Vagina (tissue), 2 donors: ENCODE measurements around the gene ITSN1. TPM values are rescaled to one million over a fixed set of nuclear protein-coding genes. Genes with fewer than 3 reads are reported as not detected.

ENCODE experiments used
- DNase-seq, 2 donors: peaks; one replicate each; pipeline ENCODE4 v3.0.0-alpha.2; 2017; ENCODE audit errors: extremely low spot score in 2 of 2
- H3K27ac ChIP-seq: fragments of 200-600 bp; sonication (generic); one replicate; pipeline ENCODE4 v1.5.1; 2019
- H3K27me3 ChIP-seq: fragments of 200-600 bp; sonication (generic); one replicate; pipeline ENCODE4 v1.5.1; 2019
- H3K36me3 ChIP-seq, 2 donors: fragments of 200-600 bp; sonication (generic); one replicate each; pipeline ENCODE4 v1.5.1; 2017 to 2019
- H3K4me1 ChIP-seq: fragments of 200-600 bp; sonication (generic); one replicate; pipeline ENCODE4 v1.5.1; 2019
- H3K4me3 ChIP-seq, 2 donors: fragments of 200-600 bp; sonication (generic); 1 replicate in 1 of 2; 2 replicates in 1 of 2; pipeline ENCODE4 v1.5.1; 2016 to 2019
- H3K9me3 ChIP-seq: fragments of 200-600 bp; sonication (generic); one replicate; pipeline ENCODE4 v1.5.1; 2019
- CTCF ChIP-seq, 3 experiments: fragments of 450-650 bp in 2 of 3; fragments of 200-600 bp in 1 of 3; sonication (generic) in 1 of 3; IDR thresholded peaks; one replicate each; pipeline ENCODE4 v1.5.1; 2017 to 2019; ENCODE audit warnings: antibody characterized with exemption in 3 of 3, mild to moderate bottlenecking in 2 of 3, moderate library complexity in 2 of 3
- POLR2A ChIP-seq, 2 donors: fragments of 450-650 bp; IDR thresholded peaks; one replicate each; pipeline ENCODE4 v1.6.1; 2017; ENCODE audit warnings: antibody characterized with exemption in 2 of 2, mild to moderate bottlenecking in 2 of 2, moderate library complexity in 2 of 2
- POLR2AphosphoS5 ChIP-seq, 2 donors: sonication (generic); formaldehyde crosslinking; IDR thresholded peaks; one replicate each; pipeline ENCODE4 v1.9.0; 2017; ENCODE audit warnings: antibody characterized with exemption in 2 of 2, mild to moderate bottlenecking in 2 of 2, low read depth in 1 of 2; ENCODE audit not compliant: insufficient read depth in 1 of 2
- intact Hi-C: fragments of 100-400 bp; cut with DNase I; formaldehyde crosslinking; loops from one replicate; pipeline ENCODE4 v1.15.1; 2023
- total RNA-seq: library from RNA; depleted of rRNA; stranded (reverse); fragments of >200 nt; gene quantifications from one replicate; pipeline ENCODE4 v1.2.3, GENCODE V29; 2016

Gene ITSN1
- total RNA-seq, 1 donor from 2014 or later = 46.9 TPM

GRCh38 chr21:33750017-33750416, 107.7 kb downstream of the ITSN1 start:
- H3K4me3 ChIP-seq = no peak overlapping the region
- H3K36me3 ChIP-seq = no peaks in the 10 kb centered on the region
- no peak for DNase-seq
- H3K9me3 ChIP-seq = peaks cover 9% of the 10 kb centered on the region
- peaks cover 4% of the 10 kb centered on the region for H3K4me1 ChIP-seq
- H3K27me3 ChIP-seq = no peaks in the 10 kb centered on the region
- H3K27ac ChIP-seq = no peak overlapping the region
- intact Hi-C loops = no loop called here
- TF ChIP-seq POLR2AphosphoS5 (IDR thresholded peaks at IDR 0.05; ENCODE audit: insufficient read depth in 1 of 2, low read depth in 1 of 2) (no peak), POLR2A (IDR thresholded peaks at IDR 0.05) (no peak), CTCF (IDR thresholded peaks at IDR 0.05) (no peak)

- intact Hi-C loops = no loop called here
- Histone ChIP-seq H3K4me1 (peaks cover 4% of the 10 kb centered on the region), H3K27me3 (no peaks in the 10 kb centered on the region), H3K4me3 (no peak overlapping the region), H3K27ac (no peak overlapping the region), H3K36me3 (no peaks in the 10 kb centered on the region), H3K9me3 (peaks cover 9% of the 10 kb centered on the region)
- TF ChIP-seq POLR2A (IDR thresholded peaks at IDR 0.05) (no peak), CTCF (IDR thresholded peaks at IDR 0.05) (no peak), POLR2AphosphoS5 (IDR thresholded peaks at IDR 0.05; ENCODE audit: insufficient read depth in 1 of 2, low read depth in 1 of 2) (no peak)
- no peak for DNase-seq
These were observed 108.8 kb downstream of the ITSN1 start for GRCh38 chr21:33751120-33751519.

GRCh38 chr21:33751533-33751932, 109.2 kb downstream of the ITSN1 start:
- Histone ChIP-seq H3K9me3 (peaks cover 9% of the 10 kb centered on the region), H3K4me1 (peaks cover 4% of the 10 kb centered on the region), H3K4me3 (no peak overlapping the region), H3K36me3 (no peaks in the 10 kb centered on the region), H3K27me3 (no peaks in the 10 kb centered on the region), H3K27ac (no peak overlapping the region)
- intact Hi-C loops = no loop called here
- DNase-seq = no peak
- TF ChIP-seq POLR2AphosphoS5 (IDR thresholded peaks at IDR 0.05; ENCODE audit: insufficient read depth in 1 of 2, low read depth in 1 of 2) (no peak), CTCF (IDR thresholded peaks at IDR 0.05) (no peak), POLR2A (IDR thresholded peaks at IDR 0.05) (no peak)

GRCh38 chr21:33752260-33752659, 110.0 kb downstream of the ITSN1 start:
- H3K36me3 ChIP-seq = no peaks in the 10 kb centered on the region
- TF ChIP-seq POLR2AphosphoS5 (IDR thresholded peaks at IDR 0.05; ENCODE audit: insufficient read depth in 1 of 2, low read depth in 1 of 2) = no peak
- no peak for TF ChIP-seq POLR2A (IDR thresholded peaks at IDR 0.05)
- no peak for TF ChIP-seq CTCF (IDR thresholded peaks at IDR 0.05)
- peaks cover 4% of the 10 kb centered on the region for H3K4me1 ChIP-seq
- no peak for DNase-seq
- intact Hi-C loops = no loop called here
- H3K27me3 ChIP-seq = no peaks in the 10 kb centered on the region
- peaks cover 5% of the 10 kb centered on the region for H3K9me3 ChIP-seq
- H3K27ac ChIP-seq = no peak overlapping the region
- H3K4me3 ChIP-seq = no peak overlapping the region

- Histone ChIP-seq H3K4me3 (no peak overlapping the region), H3K27ac (no peak overlapping the region), H3K36me3 (no peaks in the 10 kb centered on the region), H3K9me3 (no peaks in the 10 kb centered on the region), H3K27me3 (no peaks in the 10 kb centered on the region), H3K4me1 (peaks cover 4% of the 10 kb centered on the region)
- intact Hi-C loops = no loop called here
- no peak for DNase-seq
- no peak for TF ChIP-seq POLR2A (IDR thresholded peaks at IDR 0.05)
- no peak for TF ChIP-seq POLR2AphosphoS5 (IDR thresholded peaks at IDR 0.05; ENCODE audit: insufficient read depth in 1 of 2, low read depth in 1 of 2)
- no peak for TF ChIP-seq CTCF (IDR thresholded peaks at IDR 0.05)
These were observed 111.6 kb downstream of the ITSN1 start for GRCh38 chr21:33753886-33754285.
